ENCODE data around the gene NFE2L3. TPM values are rescaled to one million over a fixed set of nuclear protein-coding genes. Genes with fewer than 3 reads are reported as not detected.

The NFE2L3 gene
- total and polyA plus RNA-seq, 9 of the 15 experiments (the other 6 are each of a cell fraction or from before 2014, with no cell fraction given): 2.9 to 16.9 (median 12.4) TPM

GRCh38 chr7:26156451-26157420, 4.7 kb downstream of the NFE2L3 start:
- Histone ChIP-seq H3K79me2 (ENCODE audit: control insufficient read depth, insufficient read depth, low read length) (peaks cover 79% of the 10 kb centered on the region), H3K4me2 (ENCODE audit: insufficient read depth, low read length) (peak overlapping the region; percentile 60), H3K27me3 (ENCODE audit: control insufficient read depth in 2 of 2, insufficient read depth in 2 of 2, low read length in 2 of 2) (no peaks in the 10 kb centered on the region), H3K9me3 (replicated peaks; ENCODE audit: control insufficient read depth, insufficient read depth, low read depth, low read length) (no peaks in the 10 kb centered on the region), H2AFZ (ENCODE audit: low read depth, low read length) (no peak overlapping the region), H4K20me1 (replicated peaks; ENCODE audit: control insufficient read depth, insufficient read depth, low read length) (peaks cover 11% of the 10 kb centered on the region; the same call in 1 of the 2 replicates), H3K9ac (ENCODE audit: insufficient read depth in 1 of 2, low read depth in 2 of 2, low read length in 2 of 2) (peak overlapping the region in 1 of 2 experiments; percentile 42; a peak in 2 of 4 replicates), H3K9me1 (ENCODE audit: control insufficient read depth, insufficient read depth, low read length) (no peaks in the 10 kb centered on the region), H3K4me3 (no peak overlapping the region), H3K36me3 (ENCODE audit: control insufficient read depth, insufficient read depth, low read length) (no peaks in the 10 kb centered on the region; the same call in 2 of the 3 replicates), H3K27ac (ENCODE audit: extremely low read depth, low read depth, low read length) (peak overlapping the region; percentile 47), H3K4me1 (replicated peaks in 1 of 2; ENCODE audit: control insufficient read depth in 2 of 2, insufficient read depth in 2 of 2, low read length in 2 of 2) (peaks cover 27 to 42% of the 10 kb centered on the region in 2 experiments)
- ATAC-seq: no peak
- no peak for FAIRE-seq
- in situ Hi-C loops (cut with MboI) (no loop called here), intact Hi-C loops (cut with micrococcal nuclease) (no loop called here)
- ChIA-PET POLR2A (interaction anchor here (0.7 to 5.7 kb wide), 11 partner anchors 10 to 264 kb away, joined by 3 to 27 read pairs (median 4); partner anchors contain the start of gene CBX3), CTCF (ENCODE audit: low intra/inter-chr PET ratio) (no interaction called here)
- no TSS peak for BruUV-seq (replicated peaks)
- DNase-seq (ENCODE audit: extremely low read depth in 1 of 4, low spot score in 3 of 4): peak in 2 of 4 experiments; percentile 19 to 51
- WGBS (ENCODE audit: insufficient coverage, low coverage, missing lambda C conversion rate): 57% methylated on average over 19 of the region's 20 CpGs
- peak; percentile 2; the same call in 1 of the 2 replicates for TF ChIP-seq HMBOX1 (IDR thresholded peaks at IDR 0.05)
- peak; percentile 11; the same call in 1 of the 2 replicates for TF ChIP-seq EP300 (IDR thresholded peaks at IDR 0.05; ENCODE audit: low read length)
- TF ChIP-seq XRCC5 (IDR thresholded peaks at IDR 0.05; ENCODE audit: low read depth, low read length): no peak
- peak; percentile 26 for TF ChIP-seq HDAC3 (IDR thresholded peaks at IDR 0.05; ENCODE audit: borderline replicate concordance, partially characterized antibody)
- peak; percentile 74; the same call in 1 of the 2 replicates for TF ChIP-seq TEAD2 (tag; IDR thresholded peaks at IDR 0.05)
- peak; percentile 75 for TF ChIP-seq TEAD4 (IDR thresholded peaks at IDR 0.05; ENCODE audit: low read length)
- TF ChIP-seq TEAD4 (CRISPR knock-in tag; IDR thresholded peaks at IDR 0.05; ENCODE audit: borderline replicate concordance): no peak
- peak; percentile 51; the same call in 1 of the 2 replicates for TF ChIP-seq DPF2 (IDR thresholded peaks at IDR 0.05)
- TF ChIP-seq PKNOX1 (IDR thresholded peaks at IDR 0.05): 0 out of 2 replicates have a peak, but pooled peaks have one; percentile 30
- peak; percentile 51; the same call in 1 of the 2 replicates for TF ChIP-seq JUND (IDR thresholded peaks at IDR 0.05; ENCODE audit: borderline replicate concordance, low read depth, low read length)
- peak; percentile 45; the same call in 1 of the 3 replicates for TF ChIP-seq JUND (tag; IDR thresholded peaks at IDR 0.05; ENCODE audit: borderline replicate concordance, low read depth, low read length)
- peak; percentile 25; the same call in 1 of the 2 replicates for TF ChIP-seq ARID1B (IDR thresholded peaks at IDR 0.05)
- TF ChIP-seq ZNF253 (CRISPR knock-in tag; conservative IDR thresholded peaks at IDR 0.05): no peak
- no peak for TF ChIP-seq RBFOX2 (IDR thresholded peaks at IDR 0.05; ENCODE audit: low read depth, low read length)
- 0 out of 2 replicates have a peak, but pooled peaks have one; percentile 31 for TF ChIP-seq GATAD2B (IDR thresholded peaks at IDR 0.05; ENCODE audit: borderline replicate concordance)
- peak; percentile 65; the same call in 1 of the 2 replicates for TF ChIP-seq SMARCA4 (IDR thresholded peaks at IDR 0.05)
- no peak for TF ChIP-seq KHSRP (IDR thresholded peaks at IDR 0.05)
- peak in 1 of 2 experiments; percentile 50; a peak in 2 of 4 replicates for TF ChIP-seq MNT (conservative IDR thresholded peaks at IDR 0.05)
